ENCODE measurements around the gene THPO.

DNA sequence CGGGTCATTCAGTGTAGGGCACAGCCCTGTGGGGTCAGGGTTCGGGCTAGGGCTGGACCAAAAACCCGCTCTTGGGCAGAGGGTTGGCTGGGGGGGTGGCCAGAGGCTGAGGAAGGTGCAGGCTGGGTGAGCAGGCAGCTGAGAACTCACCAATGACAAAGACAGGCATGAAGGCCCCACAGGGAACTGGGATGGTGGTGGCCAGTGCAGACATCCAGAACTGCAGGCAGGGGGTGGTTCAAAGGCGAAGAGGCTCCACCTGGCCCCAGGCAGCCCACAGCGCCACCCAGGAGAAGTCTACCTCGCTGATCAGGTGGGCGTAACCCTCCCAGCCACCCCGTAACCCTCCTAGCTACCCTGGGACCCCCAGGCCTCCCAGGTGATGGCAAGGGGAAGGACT is 23.3 kb downstream of the THPO start:
- TF ChIP-seq, protein P1, sequence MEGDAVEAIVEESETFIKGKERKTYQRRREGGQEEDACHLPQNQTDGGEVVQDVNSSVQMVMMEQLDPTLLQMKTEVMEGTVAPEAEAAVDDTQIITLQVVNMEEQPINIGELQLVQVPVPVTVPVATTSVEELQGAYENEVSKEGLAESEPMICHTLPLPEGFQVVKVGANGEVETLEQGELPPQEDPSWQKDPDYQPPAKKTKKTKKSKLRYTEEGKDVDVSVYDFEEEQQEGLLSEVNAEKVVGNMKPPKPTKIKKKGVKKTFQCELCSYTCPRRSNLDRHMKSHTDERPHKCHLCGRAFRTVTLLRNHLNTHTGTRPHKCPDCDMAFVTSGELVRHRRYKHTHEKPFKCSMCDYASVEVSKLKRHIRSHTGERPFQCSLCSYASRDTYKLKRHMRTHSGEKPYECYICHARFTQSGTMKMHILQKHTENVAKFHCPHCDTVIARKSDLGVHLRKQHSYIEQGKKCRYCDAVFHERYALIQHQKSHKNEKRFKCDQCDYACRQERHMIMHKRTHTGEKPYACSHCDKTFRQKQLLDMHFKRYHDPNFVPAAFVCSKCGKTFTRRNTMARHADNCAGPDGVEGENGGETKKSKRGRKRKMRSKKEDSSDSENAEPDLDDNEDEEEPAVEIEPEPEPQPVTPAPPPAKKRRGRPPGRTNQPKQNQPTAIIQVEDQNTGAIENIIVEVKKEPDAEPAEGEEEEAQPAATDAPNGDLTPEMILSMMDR (IDR thresholded peaks at IDR 0.05), result no peak
- TF ChIP-seq EP300 (IDR thresholded peaks at IDR 0.05) (no peak), POLR2A (IDR thresholded peaks at IDR 0.05) (no peak)

Measured in gastroesophageal sphincter (tissue), 3 donors.